Measurements from ENCODE around the gene PPP1R3D.
"Not testable (repeated sequence)": the region's sequence is repeated elsewhere in the genome, so short reads cannot be mapped to it uniquely, and the experiment has no call there.

The PPP1R3D gene, protein sequence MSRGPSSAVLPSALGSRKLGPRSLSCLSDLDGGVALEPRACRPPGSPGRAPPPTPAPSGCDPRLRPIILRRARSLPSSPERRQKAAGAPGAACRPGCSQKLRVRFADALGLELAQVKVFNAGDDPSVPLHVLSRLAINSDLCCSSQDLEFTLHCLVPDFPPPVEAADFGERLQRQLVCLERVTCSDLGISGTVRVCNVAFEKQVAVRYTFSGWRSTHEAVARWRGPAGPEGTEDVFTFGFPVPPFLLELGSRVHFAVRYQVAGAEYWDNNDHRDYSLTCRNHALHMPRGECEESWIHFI

DNA sequence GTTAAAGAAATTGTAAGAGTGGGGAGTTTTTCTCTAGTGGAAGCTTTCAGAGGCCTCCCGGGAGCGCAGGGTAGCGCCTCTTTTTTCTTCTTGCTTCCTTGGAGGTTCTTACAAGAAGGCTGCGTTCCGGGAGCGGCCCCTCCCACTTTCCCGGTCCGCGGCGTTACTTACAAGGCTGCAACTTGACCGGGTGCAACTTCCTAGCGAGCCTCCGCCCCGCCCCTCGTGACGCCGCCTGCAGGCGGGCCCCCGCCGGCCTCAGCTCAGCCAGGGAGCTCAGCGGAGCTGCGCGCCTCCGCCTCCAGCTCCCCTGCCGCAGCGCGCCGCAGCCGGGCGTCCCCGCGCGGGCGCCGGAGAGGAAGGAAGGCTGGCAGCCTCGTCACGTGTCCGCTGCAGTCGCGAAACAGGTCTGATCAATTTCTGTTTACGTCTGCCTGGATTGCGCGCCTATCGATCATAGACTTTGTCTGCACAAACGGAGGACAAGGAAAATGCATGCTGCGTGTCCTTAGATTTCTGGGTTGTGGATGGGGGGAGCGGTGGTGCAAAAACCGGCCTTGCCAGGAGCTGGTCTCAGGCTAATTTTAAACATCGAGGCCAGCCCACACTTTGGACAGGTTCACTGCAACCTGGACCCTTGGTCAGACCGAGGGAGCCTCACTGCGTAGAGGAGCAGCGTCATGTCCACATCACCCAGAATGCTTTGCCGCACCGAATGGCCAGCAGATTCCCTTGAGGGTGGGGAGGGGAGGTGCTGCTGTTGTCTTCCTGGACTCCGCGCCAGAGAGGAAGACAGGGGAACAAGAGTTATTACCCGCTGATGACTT, at the start of gene PPP1R3D, which contains the start of gene FAM217B:
Gene PPP1R3D, minus strand, starts transcription at position 177 of the 827 bp plus-strand sequence. CDS start 374 bp downstream, outside the sequence.
Gene FAM217B, plus strand, starts transcription at position 261 of the 827 bp plus-strand sequence. CDS start 3,555 bp downstream, outside the sequence.
- DNase-seq (ENCODE audit: low read depth in 2 of 2), result peak; percentile 80 to 85

DNA sequence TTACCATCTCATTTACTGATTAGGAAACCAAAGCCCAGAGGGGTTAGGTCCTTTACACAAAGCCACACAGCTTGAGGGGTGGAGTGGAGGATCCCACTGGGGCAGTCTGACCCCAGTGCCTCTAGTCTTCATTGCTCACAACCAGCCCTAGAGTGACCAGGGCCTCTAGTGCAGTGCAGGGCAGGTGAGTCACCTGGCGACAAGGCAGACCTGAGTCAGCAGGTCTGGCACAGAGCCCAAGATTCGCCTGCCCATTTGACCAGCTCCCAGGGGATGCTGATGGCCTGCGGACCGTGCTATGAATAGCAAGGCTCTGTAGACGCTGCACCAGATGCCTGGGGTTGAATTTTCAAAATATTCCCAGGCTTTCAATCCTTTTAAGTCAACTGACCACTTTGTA, 48.0 kb upstream of the PPP1R3D start:
- no peak for DNase-seq (ENCODE audit: low read depth in 2 of 2)

DNA sequence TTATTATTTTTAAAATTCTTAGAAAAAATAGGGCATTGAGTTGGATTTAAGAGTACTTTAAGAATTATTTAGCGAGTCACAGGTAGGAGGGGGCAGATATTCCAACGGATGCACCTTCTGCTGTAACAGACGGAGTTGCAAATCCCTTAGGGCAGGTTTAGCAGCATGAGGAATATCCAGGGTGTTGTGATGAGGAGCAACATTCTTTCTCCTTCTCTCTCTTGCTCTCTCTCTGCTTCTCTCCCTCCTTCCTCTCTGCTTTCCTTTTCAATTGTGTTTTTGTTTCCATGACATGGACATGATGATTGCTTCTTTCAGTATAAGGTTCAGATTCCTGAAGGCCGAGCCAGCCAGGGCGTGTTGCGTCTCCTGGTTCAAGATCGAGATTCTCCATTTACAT, 47.0 kb upstream of the PPP1R3D start:
- no peak for DNase-seq (ENCODE audit: low read depth in 2 of 2)

GRCh38 chr20:59985864-59986263, 45.8 kb upstream of the PPP1R3D start:
- no peak for DNase-seq (ENCODE audit: low read depth in 2 of 2)

- no peak for DNase-seq (ENCODE audit: low read depth in 2 of 2)
Observed at GRCh38 chr20:59985164-59985563, 45.1 kb upstream of the PPP1R3D start.

DNA sequence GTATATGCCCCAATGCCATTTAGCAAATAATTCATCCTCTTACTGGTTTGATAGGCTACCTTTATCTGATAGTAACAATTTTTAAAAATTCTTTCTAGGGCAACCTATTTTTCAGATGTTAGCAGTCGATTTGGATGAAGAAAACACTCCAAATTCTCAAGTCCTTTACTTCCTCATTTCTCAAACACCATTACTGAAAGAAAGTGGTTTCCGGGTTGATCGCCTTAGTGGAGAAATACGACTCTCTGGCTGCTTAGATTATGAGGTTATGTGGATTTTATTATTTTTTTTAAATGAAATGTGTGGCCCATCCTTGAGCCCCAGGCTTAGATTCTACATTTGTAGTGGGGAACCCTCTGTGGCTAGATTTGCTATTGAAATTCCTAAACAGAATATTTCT, 44.4 kb upstream of the PPP1R3D start:
- no peak for DNase-seq (ENCODE audit: low read depth in 2 of 2)

GRCh38 chr20:59983076-59983475, 43.0 kb upstream of the PPP1R3D start:
- no peak for DNase-seq (ENCODE audit: low read depth in 2 of 2)

DNA sequence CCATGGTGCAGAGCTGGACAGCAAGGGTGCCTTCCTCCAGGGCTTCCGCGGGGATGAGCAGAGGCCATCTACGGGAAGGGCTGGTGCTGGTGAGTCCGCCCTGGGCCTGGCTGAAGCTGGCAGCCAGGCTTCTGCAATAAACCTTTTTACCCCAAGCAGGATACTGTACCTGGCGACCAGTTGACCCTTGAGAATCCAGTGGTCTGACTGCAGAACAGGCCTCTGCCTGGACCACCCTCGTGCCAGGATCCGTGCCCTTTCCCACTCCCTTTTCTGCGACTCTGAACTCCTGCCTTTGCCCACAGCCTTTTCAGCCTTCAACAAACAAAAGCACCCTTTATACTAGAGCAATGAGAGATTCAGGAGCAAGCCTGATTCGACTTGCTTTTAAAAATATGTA, 37.0 kb upstream of the PPP1R3D start:
- DNase-seq (ENCODE audit: low read depth in 2 of 2), result no peak

- no peak for DNase-seq (ENCODE audit: low read depth in 2 of 2)
Observed at GRCh38 chr20:59976156-59976782, 36.2 kb upstream of the PPP1R3D start.

- no peak for DNase-seq (ENCODE audit: low read depth in 2 of 2)
Observed at GRCh38 chr20:59972037-59972801, 32.1 kb upstream of the PPP1R3D start.

DNA sequence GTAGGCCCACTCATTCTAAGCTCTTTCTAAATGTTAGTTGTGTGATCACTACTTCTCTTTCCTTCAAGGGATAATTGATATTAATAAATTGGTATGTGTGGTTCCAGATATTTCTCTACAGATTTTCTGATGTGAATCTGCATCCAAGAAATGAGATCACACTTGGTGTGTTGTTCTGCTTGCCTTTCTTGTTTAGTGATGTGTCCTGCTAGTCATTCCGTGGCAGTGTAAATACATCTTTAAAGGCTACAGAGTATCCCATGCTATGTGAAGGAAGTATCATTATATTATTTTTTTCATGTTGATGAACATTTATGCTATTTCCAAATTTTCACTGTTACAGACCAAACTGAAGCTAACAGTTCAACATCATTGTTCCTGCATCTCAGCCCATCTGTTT, 31.3 kb upstream of the PPP1R3D start:
- DNase-seq (ENCODE audit: low read depth in 2 of 2), result no peak

GRCh38 chr20:59966428-59966827, 26.3 kb upstream of the PPP1R3D start:
- no peak for DNase-seq (ENCODE audit: low read depth in 2 of 2)

- no peak for DNase-seq (ENCODE audit: low read depth in 2 of 2)
Observed at GRCh38 chr20:59962155-59962554, 22.1 kb upstream of the PPP1R3D start.

DNA sequence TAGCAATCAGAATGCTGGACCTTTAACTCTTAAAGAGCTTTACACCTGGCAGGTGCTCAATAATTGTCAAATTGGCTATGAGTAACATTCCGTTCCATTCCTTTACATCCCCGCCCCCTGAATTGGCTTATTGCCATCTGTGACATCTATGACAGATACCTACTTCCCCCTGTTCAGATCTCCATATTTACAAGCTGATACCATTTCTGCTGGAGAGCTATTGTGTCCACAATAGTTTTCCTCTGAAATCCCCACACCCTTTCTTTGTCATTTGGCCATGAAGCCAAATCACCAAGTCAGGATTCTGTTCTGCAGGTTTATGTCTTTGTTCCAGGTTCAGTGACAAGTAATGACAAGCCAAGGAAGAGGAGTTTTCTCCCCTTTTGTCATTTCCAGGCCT, 21.3 kb upstream of the PPP1R3D start:
- no peak for DNase-seq (ENCODE audit: low read depth in 2 of 2)

DNA sequence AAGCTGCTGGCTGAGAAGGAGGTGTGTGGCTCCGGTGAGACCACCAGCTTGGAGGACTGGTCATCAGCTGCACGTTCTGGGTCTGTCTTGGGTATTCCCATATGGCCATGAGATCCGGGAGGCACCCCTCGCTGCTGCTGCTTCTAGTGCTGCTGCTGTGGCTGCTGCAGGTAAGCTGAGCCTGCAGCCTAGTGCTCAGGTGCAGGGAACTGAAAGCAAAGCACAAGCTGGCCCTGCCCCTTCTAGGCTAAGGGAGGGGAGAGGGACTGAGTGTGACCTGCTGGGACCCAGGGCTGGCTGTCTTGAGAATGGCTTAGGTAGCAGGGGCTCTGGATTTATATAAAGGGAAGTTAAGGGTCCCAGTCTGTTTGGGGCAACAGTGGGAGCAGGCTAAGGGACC, 18.5 kb upstream of the PPP1R3D start:
- no peak for DNase-seq (ENCODE audit: low read depth in 2 of 2)

DNA sequence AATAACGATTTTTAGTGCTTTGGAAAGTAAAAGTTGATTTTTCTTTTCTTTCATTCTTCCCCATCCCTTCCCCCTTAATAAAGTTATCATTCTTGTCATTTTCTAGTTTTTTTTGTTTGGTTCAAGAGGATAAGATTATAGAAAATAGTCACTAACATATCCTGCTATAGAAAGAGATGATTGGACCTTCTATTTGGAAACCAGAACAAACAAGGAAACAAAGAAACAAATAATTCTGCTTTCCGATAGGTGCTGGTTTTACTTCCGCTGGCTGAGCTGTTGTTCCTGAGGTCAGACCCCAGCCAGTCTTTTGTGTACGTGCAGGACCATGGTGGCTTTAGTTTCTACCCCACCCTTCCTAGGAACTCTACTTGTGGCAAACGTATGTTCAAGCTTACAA, 18.0 kb upstream of the PPP1R3D start, which contains the start of gene CDH26:
Gene CDH26, plus strand, starts transcription at position 301 of the 400 bp plus-strand sequence. CDS start 304 bp downstream, outside the sequence.
- DNase-seq (ENCODE audit: low read depth in 2 of 2), result no peak

DNA sequence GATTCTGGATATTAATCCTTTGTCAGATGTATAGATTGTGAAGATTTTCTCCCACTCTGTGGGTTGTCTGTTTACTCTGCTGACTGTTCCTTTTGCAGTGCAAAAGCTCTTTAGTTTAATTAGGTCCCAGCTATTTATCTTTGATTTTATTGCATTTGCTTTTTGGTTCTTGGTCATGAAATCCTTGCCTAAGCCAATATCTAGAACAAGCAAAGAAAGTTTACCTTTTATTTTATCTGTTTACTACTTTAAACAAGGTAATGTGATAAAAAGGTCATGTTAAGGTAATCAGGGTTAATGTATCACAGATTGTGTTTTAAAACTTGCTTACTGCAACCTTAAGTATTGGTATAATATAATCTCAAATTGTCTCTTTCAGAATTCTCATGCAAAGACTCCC, 17.5 kb upstream of the PPP1R3D start:
- DNase-seq (ENCODE audit: low read depth in 2 of 2), result not testable (repeated sequence)

DNA sequence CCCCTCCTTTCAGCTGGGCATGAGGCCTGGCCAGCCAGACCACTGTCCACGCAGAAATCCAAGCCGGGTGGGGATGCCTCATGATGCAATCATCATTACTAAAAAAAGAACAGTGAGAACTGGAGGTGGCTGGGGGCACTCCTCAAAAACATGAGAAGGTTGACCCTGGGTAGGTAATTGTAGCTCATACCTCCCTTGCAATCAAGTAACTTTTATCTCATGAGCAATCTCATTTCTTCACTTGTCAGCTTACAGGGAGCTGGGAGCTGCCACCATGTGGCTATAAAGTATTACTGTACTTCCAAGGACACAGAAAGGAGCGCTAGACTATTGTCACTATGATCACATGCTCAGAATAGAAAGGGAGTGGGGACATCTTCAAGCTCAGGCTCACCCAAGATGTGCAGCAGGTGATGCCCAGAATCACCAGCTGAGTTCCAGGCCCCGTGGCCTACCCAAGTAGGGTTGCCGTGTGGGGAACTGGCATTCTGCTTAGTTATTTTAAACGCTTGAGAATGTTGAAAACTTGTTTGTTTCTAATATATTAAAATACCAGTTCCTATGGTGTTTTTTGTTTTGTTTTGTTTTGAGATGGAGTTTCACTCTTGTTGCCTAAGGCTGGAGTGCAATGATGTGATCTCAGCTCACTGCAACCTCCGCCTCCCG, 15.2 kb upstream of the PPP1R3D start:
- DNase-seq (ENCODE audit: low read depth in 2 of 2), result no peak

DNA sequence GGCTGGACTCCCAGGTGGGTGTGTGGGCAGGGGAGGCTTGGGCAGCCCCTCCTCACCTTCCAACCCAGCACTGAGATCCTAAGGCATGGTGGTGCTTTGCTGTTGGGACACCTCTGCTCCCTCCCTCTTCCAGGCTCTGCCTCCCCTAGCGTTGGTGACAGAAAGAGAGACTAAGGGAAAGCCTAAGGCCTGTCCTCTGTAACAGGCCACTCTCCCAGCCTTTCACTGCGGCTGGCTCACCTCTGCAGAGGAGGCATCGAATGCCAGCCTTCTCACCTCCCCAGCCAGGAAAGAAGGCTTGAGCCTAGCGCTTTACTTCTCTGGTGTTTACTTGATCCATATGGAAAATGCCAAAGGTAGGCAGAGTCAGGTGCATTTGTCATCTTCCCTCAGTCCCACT, 14.6 kb upstream of the PPP1R3D start:
- no peak for DNase-seq (ENCODE audit: low read depth in 2 of 2)

DNA sequence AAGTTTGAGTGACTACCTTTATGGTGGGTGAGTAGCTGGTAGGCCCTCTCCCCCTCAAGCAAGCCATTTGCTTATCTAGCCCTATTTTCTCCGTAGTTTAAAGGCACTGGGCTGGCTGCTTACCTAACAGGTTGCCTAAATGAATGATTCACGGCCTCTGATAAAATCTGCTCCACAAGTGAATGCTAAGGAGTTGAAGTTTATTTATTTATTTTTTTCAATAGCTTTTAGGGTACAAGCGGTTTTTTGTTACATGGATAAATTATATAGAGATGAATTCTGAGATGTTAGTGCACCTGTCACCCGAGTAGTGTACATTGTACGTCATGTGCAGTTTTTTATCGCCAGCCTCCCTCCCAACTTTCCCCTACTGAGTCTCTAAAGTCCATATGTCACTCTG, 9.8 kb upstream of the PPP1R3D start:
- no peak for DNase-seq (ENCODE audit: low read depth in 2 of 2)
